Cardiac fibroblast (primary cell): Measurements from ENCODE around the gene RAB30.

Source experiments
- DNase-seq, 2 donors: peaks; one replicate each; pipeline versions ENCODE4 v3.0.0 to v3.0.0-alpha.2; 2010; ENCODE audit warnings: low read depth in 2 of 2
- H3K4me3 ChIP-seq, 2 donors: replicated peaks in 1 of 2; 1 replicate in 1 of 2; 2 replicates in 1 of 2; pipeline ENCODE4 v1.5.1; 2011; ENCODE audit warnings: low read depth in 2 of 2, low read length in 2 of 2, mild to moderate bottlenecking in 2 of 2, moderate library complexity in 1 of 2
- CTCF ChIP-seq: IDR thresholded peaks from one replicate; pipeline ENCODE4 v1.5.1; 2011; ENCODE audit warnings: low read depth, mild to moderate bottlenecking, low read length, inconsistent platforms

Gene RAB30

GRCh38 chr11:82936261-82936660 lies 135.4 kb downstream of the RAB30 start:
- peak; percentile 80 to 85 for DNase-seq
- H3K4me3 ChIP-seq: no peak overlapping the region
- no peak for TF ChIP-seq CTCF

- DNase-seq: no peak
- no peak for TF ChIP-seq CTCF
- no peak overlapping the region for H3K4me3 ChIP-seq
Measured at GRCh38 chr11:82932564-82932963, 139.1 kb downstream of the RAB30 start.

GRCh38 chr11:82930734-82931133 lies 141.0 kb downstream of the RAB30 start:
- no peak for DNase-seq
- H3K4me3 ChIP-seq: no peak overlapping the region
- TF ChIP-seq CTCF: no peak

GRCh38 chr11:82930229-82930628 lies 141.5 kb downstream of the RAB30 start:
- TF ChIP-seq CTCF: no peak
- H3K4me3 ChIP-seq: no peak overlapping the region
- no peak for DNase-seq

- no peak for TF ChIP-seq CTCF
- no peak overlapping the region for H3K4me3 ChIP-seq
- DNase-seq: no peak
Measured at GRCh38 chr11:82929121-82929520, 142.6 kb downstream of the RAB30 start.

GRCh38 chr11:82927264-82927880 lies 144.3 kb downstream of the RAB30 start:
- DNase-seq: peak; percentile 68 to 75
- peak; percentile 77 for TF ChIP-seq CTCF
- no peak overlapping the region for H3K4me3 ChIP-seq
